SK-N-SH treated with all-trans-retinoic acid at 6 μM for 48 hours (cell line): ENCODE results near the gene ADAMTS4.

ENCODE experiments used
- ATAC-seq: fragments of 200-7000 bp; cut with Tn5 transposase; 3 replicates; pipeline ENCODE4 v1.9.1; 2020; ENCODE audit warnings: mild to moderate bottlenecking, moderate library complexity
- ARNTL ChIP-seq: fragments of 450-650 bp; formaldehyde crosslinking; IDR thresholded peaks from 2 replicates; pipeline ENCODE4 v1.5.0; 2020; ENCODE audit warnings: low read depth, mild to moderate bottlenecking, moderate library complexity, borderline replicate concordance
- BACH2 ChIP-seq: fragments of 250-450 bp; sonication (Bioruptor Pico); IDR thresholded peaks from 2 replicates; pipeline ENCODE4 v1.9.0; 2021; ENCODE audit warnings: mild to moderate bottlenecking, borderline replicate concordance
- CREB5 ChIP-seq: fragments of 250-450 bp; sonication (Bioruptor Pico); IDR thresholded peaks from 2 replicates; pipeline ENCODE4 v1.5.1; 2020; ENCODE audit warnings: low read depth, mild to moderate bottlenecking, moderate library complexity
- CSDC2 ChIP-seq: fragments of 250-450 bp; sonication (Bioruptor Pico); IDR thresholded peaks from 2 replicates; pipeline ENCODE4 v1.5.0; 2020; ENCODE audit warnings: mild to moderate bottlenecking, moderate library complexity
- CSRNP3 ChIP-seq: fragments of 250-450 bp; sonication (Bioruptor Pico); IDR thresholded peaks from 2 replicates; pipeline ENCODE4 v1.5.1; 2021; ENCODE audit warnings: mild to moderate bottlenecking, moderate library complexity
- ESRRG ChIP-seq: fragments of 250-450 bp; sonication (Bioruptor Pico); IDR thresholded peaks from 2 replicates; pipeline ENCODE4 v1.6.1; 2021; ENCODE audit warnings: mild to moderate bottlenecking
- GLIS3 ChIP-seq: fragments of 250-450 bp; sonication (Bioruptor Pico); IDR thresholded peaks from 2 replicates; pipeline ENCODE4 v1.5.0; 2020; ENCODE audit warnings: mild to moderate bottlenecking, moderate library complexity
- ISL1 ChIP-seq: fragments of 250-450 bp; sonication (Bioruptor Pico); IDR thresholded peaks from 2 replicates; pipeline ENCODE4 v2.1.2; 2022; ENCODE audit warnings: mild to moderate bottlenecking, moderate library complexity
- OSR1 ChIP-seq: fragments of 250-450 bp; sonication (Bioruptor Pico); IDR thresholded peaks from 2 replicates; pipeline ENCODE4 v1.8.0; 2022; ENCODE audit warnings: moderate library complexity, mild to moderate bottlenecking, inconsistent platforms
- POU6F1 ChIP-seq: fragments of 250-450 bp; sonication (Bioruptor Pico); IDR thresholded peaks from 2 replicates; pipeline ENCODE4 v1.8.0; 2021; ENCODE audit warnings: low read depth, mild to moderate bottlenecking, moderate library complexity, borderline replicate concordance
- PPARA ChIP-seq: fragments of 250-450 bp; sonication (Bioruptor Pico); IDR thresholded peaks from 2 replicates; pipeline ENCODE4 v1.5.0; 2020; ENCODE audit warnings: mild to moderate bottlenecking, borderline replicate concordance
- SNAI2 ChIP-seq: fragments of 250-450 bp; sonication (Bioruptor Pico); IDR thresholded peaks from 2 replicates; pipeline ENCODE4 v1.5.0; 2020; ENCODE audit warnings: mild to moderate bottlenecking, moderate library complexity
- TCF4 ChIP-seq: fragments of 250-450 bp; sonication (Bioruptor Pico); IDR thresholded peaks from 2 replicates; pipeline ENCODE4 v1.8.0; 2021; ENCODE audit warnings: mild to moderate bottlenecking, moderate library complexity, borderline replicate concordance
- TOX ChIP-seq: fragments of 250-450 bp; sonication (Bioruptor Pico); IDR thresholded peaks from 2 replicates; pipeline ENCODE4 v1.8.0; 2021; ENCODE audit warnings: mild to moderate bottlenecking, moderate library complexity, borderline replicate concordance
- TSHZ2 ChIP-seq: fragments of 250-450 bp; sonication (Bioruptor Pico); IDR thresholded peaks from 2 replicates; pipeline ENCODE4 v1.5.0; 2020; ENCODE audit warnings: mild to moderate bottlenecking, moderate library complexity
- ZC3H10 ChIP-seq: fragments of 250-450 bp; sonication (Bioruptor Pico); IDR thresholded peaks from 2 replicates; pipeline ENCODE4 v1.5.1; 2021; ENCODE audit warnings: mild to moderate bottlenecking, moderate library complexity
- ZFP3 ChIP-seq: fragments of 250-450 bp; sonication (Bioruptor Pico); IDR thresholded peaks from 2 replicates; pipeline ENCODE4 v1.5.0; 2020; ENCODE audit warnings: mild to moderate bottlenecking, moderate library complexity
- ZFP30 ChIP-seq: fragments of 450-650 bp; formaldehyde crosslinking; IDR thresholded peaks from 2 replicates; pipeline ENCODE4 v1.5.0; 2022; ENCODE audit warnings: mild to moderate bottlenecking, moderate library complexity
- ZNF565 ChIP-seq: fragments of 450-650 bp; formaldehyde crosslinking; conservative IDR thresholded peaks from 2 replicates; pipeline ENCODE4 v1.5.0; 2020; ENCODE audit warnings: low read depth, mild to moderate bottlenecking, moderate library complexity
- ZNF70 ChIP-seq: fragments of 450-650 bp; formaldehyde crosslinking; IDR thresholded peaks from 2 replicates; pipeline ENCODE4 v1.5.0; 2020; ENCODE audit warnings: mild to moderate bottlenecking, moderate library complexity
- ZNF8 ChIP-seq: fragments of 450-650 bp; formaldehyde crosslinking; IDR thresholded peaks from 2 replicates; pipeline ENCODE4 v1.5.0; 2020; ENCODE audit warnings: mild to moderate bottlenecking, moderate library complexity

The ADAMTS4 gene

GRCh38 chr1:161162806-161163205 is 36.0 kb downstream of the ADAMTS4 start (continued):
- TF ChIP-seq TSHZ2 (CRISPR knock-in tag) = no peak
- no peak for TF ChIP-seq POU6F1
- no peak for TF ChIP-seq GLIS3 (CRISPR knock-in tag)

- TF ChIP-seq ZC3H10 (CRISPR knock-in tag) = no peak
- no peak for TF ChIP-seq TSHZ2 (CRISPR knock-in tag)
- TF ChIP-seq ESRRG (CRISPR knock-in tag) = no peak
- no peak for TF ChIP-seq ZFP3 (CRISPR knock-in tag)
- TF ChIP-seq CSDC2 (CRISPR knock-in tag) = no peak
- TF ChIP-seq CREB5 (CRISPR knock-in tag) = no peak
- TF ChIP-seq ARNTL (CRISPR knock-in tag) = no peak
- TF ChIP-seq OSR1 (CRISPR knock-in tag) = no peak
- no peak for TF ChIP-seq SNAI2
- no peak for TF ChIP-seq PPARA (CRISPR knock-in tag)
- TF ChIP-seq ZNF8 (CRISPR knock-in tag) = no peak
- TF ChIP-seq CSRNP3 (CRISPR knock-in tag) = no peak
- no peak for TF ChIP-seq POU6F1
- no peak for TF ChIP-seq ZNF565 (CRISPR knock-in tag)
- no peak for TF ChIP-seq ISL1
- TF ChIP-seq BACH2 = no peak
- no peak for TF ChIP-seq ZFP30 (CRISPR knock-in tag)
- TF ChIP-seq ZNF70 = no peak
- TF ChIP-seq TOX (CRISPR knock-in tag) = no peak
- ATAC-seq = no peak
These were observed 36.8 kb downstream of the ADAMTS4 start for GRCh38 chr1:161162052-161162451.

- no peak for TF ChIP-seq ZFP30 (CRISPR knock-in tag)
- TF ChIP-seq ZC3H10 (CRISPR knock-in tag) = no peak
- TF ChIP-seq POU6F1 = no peak
- no peak for TF ChIP-seq CREB5 (CRISPR knock-in tag)
- TF ChIP-seq CSRNP3 (CRISPR knock-in tag) = no peak
- TF ChIP-seq SNAI2 = no peak
- no peak for TF ChIP-seq OSR1 (CRISPR knock-in tag)
- TF ChIP-seq TCF4 = no peak
- no peak for TF ChIP-seq ARNTL (CRISPR knock-in tag)
- TF ChIP-seq ZNF70 = no peak
- TF ChIP-seq ZNF565 (CRISPR knock-in tag) = no peak
- no peak for TF ChIP-seq BACH2
- TF ChIP-seq ZNF8 (CRISPR knock-in tag) = no peak
- ATAC-seq = no peak
These were observed 37.2 kb downstream of the ADAMTS4 start for GRCh38 chr1:161161652-161162051.
